HCT116 (cell line): Measurements from ENCODE around the gene ZDBF2.

Source experiments
- EZH2 ChIP-seq: fragments of 200-600 bp; sonication (generic); IDR thresholded peaks from 2 replicates; pipeline ENCODE4 v1.6.1; 2017; ENCODE audit warnings: antibody characterized with exemption, mixed run types
- TF ChIP-seq, protein P1 (sequence below), 3 experiments: fragments of 200-600 bp in 1 of 3; sonication (generic) in 1 of 3; IDR thresholded peaks in 2 of 3; conservative IDR thresholded peaks in 1 of 3; 2 replicates each; pipeline ENCODE4 v1.5.1; 2012 to 2017; ENCODE audit warnings: low read depth in 2 of 3, low read length in 2 of 3, antibody characterized with exemption in 1 of 3, borderline replicate concordance in 1 of 3, control low read depth in 1 of 3, mild to moderate bottlenecking in 1 of 3, mixed read lengths in 1 of 3, mixed run types in 1 of 3, moderate library complexity in 1 of 3; ENCODE audit not compliant: insufficient read depth in 1 of 3

- TF ChIP-seq, protein P1, sequence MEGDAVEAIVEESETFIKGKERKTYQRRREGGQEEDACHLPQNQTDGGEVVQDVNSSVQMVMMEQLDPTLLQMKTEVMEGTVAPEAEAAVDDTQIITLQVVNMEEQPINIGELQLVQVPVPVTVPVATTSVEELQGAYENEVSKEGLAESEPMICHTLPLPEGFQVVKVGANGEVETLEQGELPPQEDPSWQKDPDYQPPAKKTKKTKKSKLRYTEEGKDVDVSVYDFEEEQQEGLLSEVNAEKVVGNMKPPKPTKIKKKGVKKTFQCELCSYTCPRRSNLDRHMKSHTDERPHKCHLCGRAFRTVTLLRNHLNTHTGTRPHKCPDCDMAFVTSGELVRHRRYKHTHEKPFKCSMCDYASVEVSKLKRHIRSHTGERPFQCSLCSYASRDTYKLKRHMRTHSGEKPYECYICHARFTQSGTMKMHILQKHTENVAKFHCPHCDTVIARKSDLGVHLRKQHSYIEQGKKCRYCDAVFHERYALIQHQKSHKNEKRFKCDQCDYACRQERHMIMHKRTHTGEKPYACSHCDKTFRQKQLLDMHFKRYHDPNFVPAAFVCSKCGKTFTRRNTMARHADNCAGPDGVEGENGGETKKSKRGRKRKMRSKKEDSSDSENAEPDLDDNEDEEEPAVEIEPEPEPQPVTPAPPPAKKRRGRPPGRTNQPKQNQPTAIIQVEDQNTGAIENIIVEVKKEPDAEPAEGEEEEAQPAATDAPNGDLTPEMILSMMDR (IDR thresholded peaks at IDR 0.05 in 2 of 3, conservative IDR thresholded peaks at IDR 0.05 in 1 of 3; ENCODE audit: borderline replicate concordance in 1 of 3, insufficient read depth in 1 of 3, low read depth in 2 of 3, low read length in 2 of 3) = no peak
- no peak for TF ChIP-seq EZH2
Observed at GRCh38 chr2:206289391-206289790, 14.9 kb downstream of the ZDBF2 start.
